Calu3 (cell line): Measurements from ENCODE around the gene CYSTM1. TPM values are rescaled to one million over a fixed set of nuclear protein-coding genes. Genes with fewer than 3 reads are reported as not detected.

Experiments
- BruUV-seq: library from RNA; stranded (reverse); fragments of 400-500 nt; replicated peaks from 2 replicates; lab custom pipeline; 2021; lab: Mats Ljungman, UMichigan
- CTCF ChIA-PET: fragments of 300-600 bp; sonication (Branson Sonifier 250); formaldehyde crosslinking; loops from one replicate; lab custom pipeline; 2022; ENCODE audit warnings: antibody characterized with exemption; lab: Charles Lee
- DNase-seq: peaks from one replicate; pipeline ENCODE4 v3.0.0; 2022
- H3K27ac Mint-ChIP-seq: one replicate; pipeline ENCODE4 v1.8.0; 2022; ENCODE audit warnings: mixed read lengths; ENCODE audit not compliant: unreplicated experiment
- H3K27me3 Mint-ChIP-seq: one replicate; pipeline ENCODE4 v1.8.0; 2022; ENCODE audit warnings: mixed read lengths; ENCODE audit not compliant: unreplicated experiment
- H3K36me3 Mint-ChIP-seq: one replicate; pipeline ENCODE4 v1.8.0; 2022; ENCODE audit warnings: mild to moderate bottlenecking, moderate library complexity, mixed read lengths; ENCODE audit not compliant: insufficient read depth, unreplicated experiment
- H3K4me1 Mint-ChIP-seq: one replicate; pipeline ENCODE4 v1.8.0; 2022; ENCODE audit warnings: mild to moderate bottlenecking, low read depth, mixed read lengths; ENCODE audit not compliant: unreplicated experiment
- H3K4me3 Mint-ChIP-seq: one replicate; pipeline ENCODE4 v1.8.0; 2022; ENCODE audit warnings: mild to moderate bottlenecking, low read depth, moderate library complexity, mixed read lengths; ENCODE audit not compliant: unreplicated experiment
- H3K9me3 Mint-ChIP-seq: one replicate; pipeline ENCODE4 v1.8.0; 2022; ENCODE audit warnings: low read depth, mixed read lengths; ENCODE audit not compliant: unreplicated experiment
- CTCF ChIP-seq: fragments of 200-600 bp; IDR thresholded peaks from one replicate; pipeline ENCODE4 v1.8.0; 2022; ENCODE audit warnings: antibody characterized with exemption; ENCODE audit not compliant: unreplicated experiment
- intact Hi-C: fragments of 100-400 bp; cut with micrococcal nuclease; formaldehyde crosslinking; loops from one replicate; pipeline ENCODE4 v1.10.0; 2022; ENCODE audit not compliant: unreplicated experiment
- total RNA-seq: library from RNA; stranded (reverse); gene quantifications from 2 replicates; pipeline ENCODE4 v1.2.3, GENCODE V29; 2022

The CYSTM1 gene
- total RNA-seq, 1 experiment from 2014 or later: 198 TPM

GRCh38 chr5:140174014-140174413 is 974 bp upstream of the CYSTM1 start:
- BruUV-seq: no TSS peak
- H3K4me1 Mint-ChIP-seq: peaks cover 40% of the 10 kb centered on the region
- peaks cover 16% of the 10 kb centered on the region for H3K27me3 Mint-ChIP-seq
- peak overlapping the region; percentile 88 for H3K4me3 Mint-ChIP-seq
- intact Hi-C loops: no loop called here
- peaks cover 48% of the 10 kb centered on the region for H3K36me3 Mint-ChIP-seq
- no peak for TF ChIP-seq CTCF
- DNase-seq: no peak
- H3K9me3 Mint-ChIP-seq: no peaks in the 10 kb centered on the region
- H3K27ac Mint-ChIP-seq: peak overlapping the region; percentile 97
- CTCF ChIA-PET: interaction anchor here (0.6 to 2.2 kb wide), 2 partner anchors 9 to 56 kb away, joined by 3 to 7 read pairs; no protein-coding TSS in a partner anchor

GRCh38 chr5:140175367-140176030 is 511 bp downstream of the CYSTM1 start:
- TF ChIP-seq CTCF: no peak
- Mint-ChIP-seq H3K27ac (peak overlapping the region; percentile 97), H3K27me3 (peaks cover 16% of the 10 kb centered on the region), H3K4me1 (peaks cover 49% of the 10 kb centered on the region), H3K4me3 (peak overlapping the region; percentile 88), H3K36me3 (peaks cover 59% of the 10 kb centered on the region), H3K9me3 (no peaks in the 10 kb centered on the region)
- intact Hi-C loops: loop anchor here (5.0 kb wide), 1 partner anchor 172 kb away; the partner anchor contains the start of gene HBEGF
- peak; percentile 78 for DNase-seq
- CTCF ChIA-PET: interaction anchor here (2.2 kb wide), 1 partner anchor 10 kb away, joined by 7 read pairs; no protein-coding TSS in a partner anchor
- BruUV-seq: no TSS peak

GRCh38 chr5:140176031-140176387 is 1.0 kb downstream of the CYSTM1 start:
- CTCF ChIA-PET: interaction anchor here (2.2 kb wide), 1 partner anchor 11 kb away, joined by 7 read pairs; no protein-coding TSS in a partner anchor
- peaks cover 54% of the 10 kb centered on the region for H3K4me1 Mint-ChIP-seq
- DNase-seq: no peak
- peaks cover 16% of the 10 kb centered on the region for H3K27me3 Mint-ChIP-seq
- no peak for TF ChIP-seq CTCF
- intact Hi-C loops: loop anchor here (5.0 kb wide), 1 partner anchor 171 kb away; the partner anchor contains the start of gene HBEGF
- H3K27ac Mint-ChIP-seq: peak overlapping the region; percentile 97
- peaks cover 59% of the 10 kb centered on the region for H3K36me3 Mint-ChIP-seq
- BruUV-seq: no TSS peak
- no peaks in the 10 kb centered on the region for H3K9me3 Mint-ChIP-seq
- H3K4me3 Mint-ChIP-seq: peak overlapping the region; percentile 88

- CTCF ChIA-PET: interaction anchor here (0.6 to 0.9 kb wide), 3 partner anchors 10 to 97 kb away, joined by 3 to 4 read pairs (median 3); no protein-coding TSS in a partner anchor
- intact Hi-C loops: loop anchor here (5.0 kb wide), 1 partner anchor 169 kb away; the partner anchor contains the start of gene HBEGF
These were observed 3.1 kb downstream of the CYSTM1 start for GRCh38 chr5:140178086-140178410.

More at GRCh38 chr5:140178086-140178410, 3.1 kb downstream of the CYSTM1 start:
- H3K27me3 Mint-ChIP-seq: peaks cover 13% of the 10 kb centered on the region
- H3K36me3 Mint-ChIP-seq: peaks cover 62% of the 10 kb centered on the region
- peaks cover 67% of the 10 kb centered on the region for H3K4me1 Mint-ChIP-seq
- TF ChIP-seq CTCF: no peak
- BruUV-seq: no TSS peak
- peak overlapping the region; percentile 97 for H3K27ac Mint-ChIP-seq
- no peak for DNase-seq
- no peaks in the 10 kb centered on the region for H3K9me3 Mint-ChIP-seq
- no peak overlapping the region for H3K4me3 Mint-ChIP-seq
